Measurements from ENCODE around the gene IL36RN.

DNA sequence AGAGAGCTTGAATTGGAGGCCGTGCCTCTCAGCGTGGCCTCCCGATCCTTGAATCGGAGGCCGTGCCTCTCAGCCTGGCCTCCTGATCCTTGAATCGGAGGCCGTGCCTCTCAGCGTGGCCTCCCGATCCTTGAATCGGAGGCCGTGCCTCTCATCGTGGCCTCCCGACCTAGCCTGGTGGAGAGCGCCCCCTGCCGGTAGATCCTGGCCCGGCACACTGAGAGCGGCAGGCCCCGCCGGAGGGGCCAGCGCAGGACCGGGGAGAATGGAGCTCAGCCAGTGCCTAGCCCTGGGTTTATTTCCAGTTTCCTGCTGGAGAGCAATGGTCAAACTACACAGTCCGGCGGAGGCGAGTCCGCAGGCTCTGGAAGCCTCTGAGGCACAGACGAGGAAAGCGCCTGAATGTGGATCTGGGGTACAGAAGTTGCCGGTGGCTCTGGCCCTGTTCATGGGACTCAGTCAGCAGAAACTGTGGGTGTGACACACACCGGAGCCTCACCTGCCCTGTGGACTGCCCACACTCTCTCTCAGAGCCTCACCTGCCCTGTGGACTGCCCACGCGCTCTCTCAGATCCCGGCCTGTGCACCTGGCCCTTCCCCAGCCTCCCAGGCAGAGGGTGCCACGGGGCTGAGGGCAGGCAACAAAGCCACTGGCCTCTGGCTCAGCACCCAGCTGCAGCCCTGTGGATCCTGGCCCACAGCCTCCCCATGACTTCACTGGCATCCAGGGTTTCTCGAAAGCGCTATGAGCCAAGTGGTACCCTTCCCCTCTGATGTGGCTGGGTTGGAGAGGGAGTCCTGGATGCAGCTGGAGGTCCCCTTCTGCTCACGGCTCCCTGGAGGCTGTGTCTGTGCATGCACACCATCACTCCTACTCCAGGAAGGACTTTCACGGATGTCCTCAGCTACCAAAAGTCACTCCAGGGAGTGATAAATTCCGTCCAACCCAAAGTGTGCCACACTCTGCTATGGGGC lies 7.8 kb upstream of the IL36RN start:
- no peak for TF ChIP-seq POLR2A (IDR thresholded peaks at IDR 0.05)
- TF ChIP-seq, protein P1, sequence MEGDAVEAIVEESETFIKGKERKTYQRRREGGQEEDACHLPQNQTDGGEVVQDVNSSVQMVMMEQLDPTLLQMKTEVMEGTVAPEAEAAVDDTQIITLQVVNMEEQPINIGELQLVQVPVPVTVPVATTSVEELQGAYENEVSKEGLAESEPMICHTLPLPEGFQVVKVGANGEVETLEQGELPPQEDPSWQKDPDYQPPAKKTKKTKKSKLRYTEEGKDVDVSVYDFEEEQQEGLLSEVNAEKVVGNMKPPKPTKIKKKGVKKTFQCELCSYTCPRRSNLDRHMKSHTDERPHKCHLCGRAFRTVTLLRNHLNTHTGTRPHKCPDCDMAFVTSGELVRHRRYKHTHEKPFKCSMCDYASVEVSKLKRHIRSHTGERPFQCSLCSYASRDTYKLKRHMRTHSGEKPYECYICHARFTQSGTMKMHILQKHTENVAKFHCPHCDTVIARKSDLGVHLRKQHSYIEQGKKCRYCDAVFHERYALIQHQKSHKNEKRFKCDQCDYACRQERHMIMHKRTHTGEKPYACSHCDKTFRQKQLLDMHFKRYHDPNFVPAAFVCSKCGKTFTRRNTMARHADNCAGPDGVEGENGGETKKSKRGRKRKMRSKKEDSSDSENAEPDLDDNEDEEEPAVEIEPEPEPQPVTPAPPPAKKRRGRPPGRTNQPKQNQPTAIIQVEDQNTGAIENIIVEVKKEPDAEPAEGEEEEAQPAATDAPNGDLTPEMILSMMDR (IDR thresholded peaks at IDR 0.05), result no peak

Measured in right lobe of liver (tissue), 4 donors.